IMR-90 (cell line): ENCODE results near the gene AHDC1. TPM values are rescaled to one million over a fixed set of nuclear protein-coding genes. Genes with fewer than 3 reads are reported as not detected.

ENCODE experiments used
- ATAC-seq: fragments of 200-7000 bp; cut with Tn5 transposase; 2 replicates; pipeline ENCODE4 v1.9.1; 2020; ENCODE audit warnings: low read depth, mild to moderate bottlenecking, moderate library complexity
- BruUV-seq: library from RNA; stranded (reverse); fragments of 400-500 nt; replicated peaks from 2 replicates; lab custom pipeline; 2021; lab: Mats Ljungman, UMichigan
- CTCF ChIA-PET: fragments of 300-600 bp; formaldehyde crosslinking; extraction: SDS; loops from one replicate; lab custom pipeline; 2021; ENCODE audit warnings: antibody characterized with exemption; lab: Yijun Ruan, JAX
- POLR2A ChIA-PET: fragments of 300-600 bp; sonication (Branson Sonifier 250); formaldehyde crosslinking; loops from one replicate; lab custom pipeline; 2022; ENCODE audit warnings: antibody characterized with exemption; ENCODE audit not compliant: unreplicated experiment; lab: Charles Lee
- DNase-seq: peaks from one replicate; pipeline ENCODE4 v3.0.0; 2013
- H2AFZ ChIP-seq: replicated peaks from 2 replicates; pipeline ENCODE3; 2013; ENCODE audit warnings: low read length, mild to moderate bottlenecking; ENCODE audit not compliant: poor library complexity
- H2AK5ac ChIP-seq: 2 replicates; pipeline ENCODE4 v1.6.1; 2013; ENCODE audit warnings: low read depth, low read length, inconsistent platforms
- H2AK9ac ChIP-seq: replicated peaks from 2 replicates; pipeline ENCODE3; 2013; ENCODE audit warnings: mild to moderate bottlenecking, low read depth, low read length, moderate library complexity; ENCODE audit not compliant: poor library complexity
- H2BK120ac ChIP-seq: 2 replicates; pipeline ENCODE4 v1.6.1; 2013; ENCODE audit warnings: low read depth, low read length, inconsistent platforms
- H2BK15ac ChIP-seq: 3 replicates; pipeline ENCODE4 v1.6.1; 2013; ENCODE audit warnings: low read depth, low read length, inconsistent platforms
- H2BK20ac ChIP-seq: 2 replicates; pipeline ENCODE4 v1.6.1; 2013; ENCODE audit warnings: low read depth, mild to moderate bottlenecking, inconsistent platforms, low read length, moderate library complexity
- H2BK5ac ChIP-seq: 2 replicates; pipeline ENCODE4 v1.6.1; 2013; ENCODE audit warnings: mild to moderate bottlenecking, low read depth, low read length, inconsistent platforms; ENCODE audit not compliant: poor library complexity, severe bottlenecking
- H3K14ac ChIP-seq: replicated peaks from 2 replicates; pipeline ENCODE4 v1.6.1; 2013; ENCODE audit warnings: low read depth, low read length, inconsistent platforms
- H3K18ac ChIP-seq: 2 replicates; pipeline ENCODE4 v1.6.1; 2013; ENCODE audit warnings: low read depth, low read length, control low read depth
- H3K23ac ChIP-seq: 2 replicates; pipeline ENCODE4 v1.6.1; 2013; ENCODE audit warnings: low read depth, low read length, inconsistent platforms
- H3K27ac ChIP-seq: 2 replicates; pipeline ENCODE4 v1.5.1; 2013; ENCODE audit warnings: mild to moderate bottlenecking, control low read depth, low read length; ENCODE audit not compliant: insufficient read depth
- H3K27me3 ChIP-seq: 2 replicates; pipeline ENCODE4 v1.6.1; 2013; ENCODE audit warnings: low read length; ENCODE audit not compliant: control insufficient read depth, insufficient read depth
- H3K36me3 ChIP-seq: 2 replicates; pipeline ENCODE4 v1.6.1; 2013; ENCODE audit warnings: low read length, mixed read lengths; ENCODE audit not compliant: control insufficient read depth, insufficient read depth
- H3K4ac ChIP-seq: 2 replicates; pipeline ENCODE4 v1.6.1; 2013; ENCODE audit warnings: low read depth, low read length, inconsistent platforms
- H3K4me1 ChIP-seq: 2 replicates; pipeline ENCODE4 v1.6.1; 2013; ENCODE audit warnings: low read length, mixed read lengths; ENCODE audit not compliant: control insufficient read depth, insufficient read depth
- H3K4me2 ChIP-seq: 2 replicates; pipeline ENCODE4 v1.6.1; 2013; ENCODE audit warnings: low read depth, mild to moderate bottlenecking, control low read depth, low read length, moderate library complexity
- H3K4me3 ChIP-seq: 2 replicates; pipeline ENCODE4 v1.5.1; 2013; ENCODE audit warnings: low read depth, mild to moderate bottlenecking, control low read depth, low read length, moderate library complexity; ENCODE audit not compliant: insufficient read depth
- H3K56ac ChIP-seq: 2 replicates; pipeline ENCODE4 v1.6.1; 2013; ENCODE audit warnings: low read length, inconsistent platforms; ENCODE audit not compliant: insufficient read depth; ENCODE audit errors: extremely low read depth
- H3K79me1 ChIP-seq, 2 experiments: 2 replicates each; pipeline ENCODE4 v1.6.1; 2013; ENCODE audit warnings: low read length in 2 of 2, inconsistent platforms in 1 of 2, low read depth in 1 of 2
- H3K9ac ChIP-seq: 2 replicates; pipeline ENCODE4 v1.6.1; 2013; ENCODE audit warnings: low read depth, low read length, control low read depth
- H3K9me1 ChIP-seq: 2 replicates; pipeline ENCODE4 v1.6.1; 2013; ENCODE audit warnings: low read length, inconsistent platforms; ENCODE audit not compliant: insufficient read depth
- H3K9me3 ChIP-seq: 2 replicates; pipeline ENCODE4 v1.6.1; 2013; ENCODE audit warnings: low read length; ENCODE audit not compliant: control insufficient read depth, insufficient read depth
- H4K20me1 ChIP-seq: 2 replicates; pipeline ENCODE4 v1.6.1; 2013; ENCODE audit warnings: low read length, inconsistent platforms; ENCODE audit not compliant: insufficient read depth
- H4K5ac ChIP-seq: 2 replicates; pipeline ENCODE4 v1.6.1; 2013; ENCODE audit warnings: mild to moderate bottlenecking, low read depth, low read length, control low read depth
- H4K8ac ChIP-seq, 2 experiments: 2 replicates each; pipeline ENCODE4 v1.6.1; 2013; ENCODE audit warnings: low read depth in 2 of 2, low read length in 2 of 2, control low read depth in 1 of 2, inconsistent platforms in 1 of 2
- H4K91ac ChIP-seq: 2 replicates; pipeline ENCODE4 v1.6.1; 2013; ENCODE audit warnings: low read depth, low read length, inconsistent platforms; ENCODE audit not compliant: insufficient read depth
- BHLHE40 ChIP-seq: fragments of 150-350 bp; IDR thresholded peaks from 2 replicates; pipeline ENCODE4 v1.6.1; 2016; ENCODE audit warnings: mild to moderate bottlenecking, low read depth, low read length
- CEBPB ChIP-seq: IDR thresholded peaks from 2 replicates; pipeline ENCODE4 v1.6.1; 2012; ENCODE audit warnings: low read depth, low read length, improper control_type of control experiment
- CHD1 ChIP-seq: IDR thresholded peaks from 2 replicates; pipeline ENCODE4 v1.6.1; 2012; ENCODE audit warnings: low read depth, low read length, improper control_type of control experiment
- FOS ChIP-seq: fragments of 150-350 bp; IDR thresholded peaks from 2 replicates; pipeline ENCODE4 v1.6.1; 2016; ENCODE audit warnings: low read depth, low read length
- MAZ ChIP-seq: IDR thresholded peaks from 2 replicates; pipeline ENCODE4 v1.6.1; 2012; ENCODE audit warnings: low read depth, mild to moderate bottlenecking, low read length, improper control_type of control experiment, moderate library complexity, borderline replicate concordance
- MXI1 ChIP-seq: IDR thresholded peaks from 2 replicates; pipeline ENCODE4 v1.6.1; 2012; ENCODE audit warnings: low read depth, mild to moderate bottlenecking, low read length, moderate library complexity, borderline replicate concordance
- NFE2L2 ChIP-seq: fragments of 150-350 bp; IDR thresholded peaks from 2 replicates; pipeline ENCODE4 v1.6.1; 2016; ENCODE audit warnings: low read depth, mild to moderate bottlenecking, low read length
- POLR2A ChIP-seq: IDR thresholded peaks from 2 replicates; pipeline ENCODE4 v1.6.1; 2012; ENCODE audit warnings: mild to moderate bottlenecking, low read depth, low read length
- RAD21 ChIP-seq: IDR thresholded peaks from 2 replicates; pipeline ENCODE4 v1.6.1; 2012; ENCODE audit warnings: low read length, improper control_type of control experiment
- RCOR1 ChIP-seq: IDR thresholded peaks from 2 replicates; pipeline ENCODE4 v1.6.1; 2012; ENCODE audit warnings: mild to moderate bottlenecking, low read length, improper control_type of control experiment; ENCODE audit not compliant: insufficient replicate concordance
- RFX5 ChIP-seq: IDR thresholded peaks from 2 replicates; pipeline ENCODE4 v1.8.0; 2012; ENCODE audit warnings: low read depth, mild to moderate bottlenecking, low read length, moderate library complexity
- SMC3 ChIP-seq: fragments of 150-350 bp; IDR thresholded peaks from 2 replicates; pipeline ENCODE4 v1.6.1; 2016; ENCODE audit warnings: low read depth, mild to moderate bottlenecking, antibody characterized with exemption, low read length, moderate library complexity
- USF2 ChIP-seq: fragments of 150-350 bp; IDR thresholded peaks from 2 replicates; pipeline ENCODE4 v1.6.1; 2017; ENCODE audit warnings: mild to moderate bottlenecking, antibody characterized with exemption, low read length, low read depth
- WGBS, 2 experiments: methylation state at CpG; one replicate each; pipeline versions ENCODE4 v1.1.5 to v1.1.7; 2013; ENCODE audit warnings: missing lambda C conversion rate in 2 of 2; ENCODE audit not compliant: insufficient read length in 1 of 2; ENCODE audit errors: extremely low coverage in 2 of 2; 5-methylcytosine and 5-hydroxymethylcytosine counted together
- dilution Hi-C: fragments of 300-500 bp; cut with HindIII; formaldehyde crosslinking; loops from one replicate; pipeline ENCODE4 v1.14.3; 2018; ENCODE audit warnings: low sequenced_read_pairs; ENCODE audit not compliant: unreplicated experiment
- in situ Hi-C: fragments of 300-500 bp; cut with MboI; formaldehyde crosslinking; loops from 3 replicates; pipeline ENCODE4 v1.14.3; 2019; ENCODE audit warnings: low sequenced_read_pairs, inconsistent platforms, mixed read lengths
- intact Hi-C: fragments of 100-400 bp; cut with micrococcal nuclease; formaldehyde crosslinking; loops from 2 replicates; pipeline ENCODE4 v1.10.0; 2022
- polyA plus RNA-seq, 3 experiments: library from polyadenylated mRNA; depleted of rRNA; stranded (reverse); fragments of >200 nt; gene quantifications; 2 replicates each; pipeline ENCODE4 v1.2.3, GENCODE V29; 2012; ENCODE audit warnings: low replicate concordance in 1 of 3
- total RNA-seq: library from RNA; depleted of rRNA; stranded (reverse); fragments of >200 nt; gene quantifications from 2 replicates; pipeline ENCODE4 v1.2.3, GENCODE V29; 2012
- TF ChIP-seq, protein P1 (sequence below): conservative IDR thresholded peaks from 2 replicates; pipeline ENCODE4 v1.5.1; 2012; ENCODE audit warnings: mild to moderate bottlenecking, low read depth, low read length, improper control_type of control experiment
- TF ChIP-seq, protein P2 (sequence below): fragments of 150-350 bp; IDR thresholded peaks from 2 replicates; pipeline ENCODE4 v1.6.1; 2016; ENCODE audit warnings: low read depth, mild to moderate bottlenecking, low read length, moderate library complexity, borderline replicate concordance

AHDC1 gene
- total and polyA plus RNA-seq, 2 of the 4 experiments (the other 2 are of a cell fraction), result 2.0 to 11.6 TPM

DNA sequence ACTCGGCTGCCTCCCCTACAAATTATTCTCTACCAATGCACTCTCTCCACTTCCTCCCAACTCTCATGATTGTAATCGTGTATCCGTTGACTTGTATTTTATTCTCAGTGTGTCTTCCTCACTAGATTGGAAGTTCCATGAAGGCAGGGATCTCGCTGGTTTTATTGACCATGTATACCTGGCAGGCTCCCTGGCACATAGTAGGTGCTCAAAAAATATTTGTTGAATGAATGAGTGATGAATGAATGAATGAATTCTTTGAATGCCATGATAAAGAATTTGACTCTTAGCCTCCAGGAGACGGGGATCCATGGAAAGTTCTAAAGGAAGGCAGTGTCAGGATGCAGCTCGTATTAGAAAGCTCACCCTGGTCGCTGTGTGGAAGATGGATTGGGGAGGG, 85.1 kb downstream of the AHDC1 start:
- in situ Hi-C loops (no loop called here), dilution Hi-C loops (no loop called here), intact Hi-C loops (no loop called here)
- Histone ChIP-seq H3K4ac (no peak overlapping the region), H2AK5ac (no peak overlapping the region), H3K79me1 (no peaks in the 10 kb centered on the region), H2AK9ac (no peak overlapping the region), H3K9ac (no peak overlapping the region), H2BK15ac (no peak overlapping the region), H4K5ac (no peak overlapping the region), H4K91ac (no peak overlapping the region), H3K14ac (no peak overlapping the region), H2BK120ac (no peak overlapping the region), H3K56ac (no peak overlapping the region), H4K20me1 (no peaks in the 10 kb centered on the region), H3K9me1 (0 out of 2 replicates have a peak, but pooled peaks cover 7% of the 10 kb centered on the region), H2BK5ac (no peak overlapping the region), H3K27me3 (no peaks in the 10 kb centered on the region), H2AFZ (no peak overlapping the region), H2BK20ac (no peak overlapping the region), H4K8ac (no peak overlapping the region), H3K36me3 (no peaks in the 10 kb centered on the region), H3K4me1 (peaks cover 9% of the 10 kb centered on the region), H3K4me3 (no peak overlapping the region), H3K27ac (no peak overlapping the region), H3K9me3 (no peaks in the 10 kb centered on the region), H3K18ac (no peak overlapping the region), H3K23ac (no peak overlapping the region), H3K4me2 (no peak overlapping the region)
- BruUV-seq, result no TSS peak
- ATAC-seq, result no peak
- no peak for DNase-seq
- TF ChIP-seq RCOR1 (no peak), MAZ (no peak), SMC3 (no peak), CHD1 (no peak), FOS (no peak), NFE2L2 (no peak), RAD21 (no peak), POLR2A (no peak), CEBPB (no peak), MXI1 (no peak), RFX5 (no peak), BHLHE40 (no peak), USF2 (no peak)
- TF ChIP-seq, protein P1, sequence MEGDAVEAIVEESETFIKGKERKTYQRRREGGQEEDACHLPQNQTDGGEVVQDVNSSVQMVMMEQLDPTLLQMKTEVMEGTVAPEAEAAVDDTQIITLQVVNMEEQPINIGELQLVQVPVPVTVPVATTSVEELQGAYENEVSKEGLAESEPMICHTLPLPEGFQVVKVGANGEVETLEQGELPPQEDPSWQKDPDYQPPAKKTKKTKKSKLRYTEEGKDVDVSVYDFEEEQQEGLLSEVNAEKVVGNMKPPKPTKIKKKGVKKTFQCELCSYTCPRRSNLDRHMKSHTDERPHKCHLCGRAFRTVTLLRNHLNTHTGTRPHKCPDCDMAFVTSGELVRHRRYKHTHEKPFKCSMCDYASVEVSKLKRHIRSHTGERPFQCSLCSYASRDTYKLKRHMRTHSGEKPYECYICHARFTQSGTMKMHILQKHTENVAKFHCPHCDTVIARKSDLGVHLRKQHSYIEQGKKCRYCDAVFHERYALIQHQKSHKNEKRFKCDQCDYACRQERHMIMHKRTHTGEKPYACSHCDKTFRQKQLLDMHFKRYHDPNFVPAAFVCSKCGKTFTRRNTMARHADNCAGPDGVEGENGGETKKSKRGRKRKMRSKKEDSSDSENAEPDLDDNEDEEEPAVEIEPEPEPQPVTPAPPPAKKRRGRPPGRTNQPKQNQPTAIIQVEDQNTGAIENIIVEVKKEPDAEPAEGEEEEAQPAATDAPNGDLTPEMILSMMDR, result no peak
- TF ChIP-seq, protein P2, sequence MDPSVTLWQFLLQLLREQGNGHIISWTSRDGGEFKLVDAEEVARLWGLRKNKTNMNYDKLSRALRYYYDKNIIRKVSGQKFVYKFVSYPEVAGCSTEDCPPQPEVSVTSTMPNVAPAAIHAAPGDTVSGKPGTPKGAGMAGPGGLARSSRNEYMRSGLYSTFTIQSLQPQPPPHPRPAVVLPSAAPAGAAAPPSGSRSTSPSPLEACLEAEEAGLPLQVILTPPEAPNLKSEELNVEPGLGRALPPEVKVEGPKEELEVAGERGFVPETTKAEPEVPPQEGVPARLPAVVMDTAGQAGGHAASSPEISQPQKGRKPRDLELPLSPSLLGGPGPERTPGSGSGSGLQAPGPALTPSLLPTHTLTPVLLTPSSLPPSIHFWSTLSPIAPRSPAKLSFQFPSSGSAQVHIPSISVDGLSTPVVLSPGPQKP, result no peak
- ChIA-PET POLR2A (no interaction called here), CTCF (no interaction called here)
- WGBS, 2 experiments, result 85% methylated on average over 4 of the region's 7 CpGs; no CpG with 5 or more reads in 1 of the 2 experiments
